Erythroblast (primary cell): Measurements from ENCODE around the gene RBPJ.

Experiments
- GATA1 ChIP-seq: IDR thresholded peaks from 2 replicates; pipeline ENCODE4 v1.6.1; 2011; ENCODE audit warnings: low read depth, mild to moderate bottlenecking, control low read depth, low read length, moderate library complexity
- POLR2A ChIP-seq: IDR thresholded peaks from 2 replicates; pipeline ENCODE4 v1.6.1; 2011; ENCODE audit warnings: mild to moderate bottlenecking, low read length

GRCh38 chr4:26361297-26361696 is 40.5 kb downstream of the RBPJ start:
- TF ChIP-seq POLR2A (no peak), GATA1 (no peak)
